Esophagus squamous epithelium (tissue), 4 donors: ENCODE measurements around the gene CNIH3.

Experiments used
- CTCF ChIP-seq, 6 experiments: fragments of 450-650 bp in 4 of 6; fragments of 200-600 bp in 2 of 6; sonication (generic) in 2 of 6; IDR thresholded peaks; one replicate each; pipeline ENCODE4 v1.5.1; 2016 to 2019; ENCODE audit warnings: antibody characterized with exemption in 6 of 6, mild to moderate bottlenecking in 4 of 6, moderate library complexity in 4 of 6
- POLR2A ChIP-seq, 4 donors: fragments of 450-650 bp; IDR thresholded peaks; one replicate each; pipeline ENCODE4 v1.6.1; 2017; ENCODE audit warnings: antibody characterized with exemption in 4 of 4, mild to moderate bottlenecking in 4 of 4, moderate library complexity in 3 of 4

GRCh38 chr1:224615861-224616755 is at the start of gene CNIH3:
- TF ChIP-seq CTCF (IDR thresholded peaks at IDR 0.05) (no peak), POLR2A (IDR thresholded peaks at IDR 0.05) (no peak)
